GM23338 (cell line): Measurements from ENCODE around the gene MPZ. TPM values are rescaled to one million over a fixed set of nuclear protein-coding genes. Genes with fewer than 3 reads are reported as not detected.

Experiments used
- ATAC-seq: fragments of 200-7000 bp; cut with Tn5 transposase; 3 replicates; pipeline ENCODE4 v1.9.1; 2020
- DNase-seq: peaks from one replicate; pipeline ENCODE4 v3.0.0-alpha.2; 2015; ENCODE audit warnings: low spot score
- H2AFZ ChIP-seq: fragments of 200-600 bp; sonication (generic); 2 replicates; pipeline ENCODE4 v1.8.0; 2016; ENCODE audit warnings: antibody characterized with exemption, mild to moderate bottlenecking, moderate library complexity
- H3F3A ChIP-seq: fragments of 200-600 bp; sonication (generic); replicated peaks from 2 replicates; pipeline ENCODE4 v1.8.0; 2017; ENCODE audit warnings: antibody characterized with exemption, mixed run types, low read depth
- H3K27ac ChIP-seq: fragments of 200-600 bp; sonication (generic); 2 replicates; pipeline ENCODE4 v1.6.1; 2016; ENCODE audit warnings: low read depth
- H3K27me3 ChIP-seq: fragments of 200-600 bp; sonication (generic); 2 replicates; pipeline ENCODE4 v1.8.0; 2016; ENCODE audit warnings: mild to moderate bottlenecking, mixed run types, moderate library complexity; ENCODE audit not compliant: insufficient read depth
- H3K36me3 ChIP-seq: fragments of 200-600 bp; sonication (generic); 2 replicates; pipeline ENCODE4 v1.8.0; 2016; ENCODE audit warnings: mild to moderate bottlenecking; ENCODE audit not compliant: insufficient read depth
- H3K4me1 ChIP-seq: fragments of 200-600 bp; sonication (generic); 2 replicates; pipeline ENCODE4 v1.8.0; 2016; ENCODE audit warnings: mild to moderate bottlenecking, moderate library complexity; ENCODE audit not compliant: insufficient read depth
- H3K4me2 ChIP-seq: fragments of 200-600 bp; sonication (generic); 2 replicates; pipeline ENCODE4 v1.7.1; 2017; ENCODE audit warnings: mixed run types
- H3K4me3 ChIP-seq: fragments of 200-600 bp; sonication (generic); 2 replicates; pipeline ENCODE4 v1.6.1; 2016; ENCODE audit warnings: mixed run types
- H3K79me2 ChIP-seq: fragments of 200-600 bp; sonication (generic); replicated peaks from 2 replicates; pipeline ENCODE4 v1.8.0; 2017; ENCODE audit warnings: mild to moderate bottlenecking; ENCODE audit not compliant: insufficient read depth
- H3K9me2 ChIP-seq: fragments of 200-600 bp; sonication (generic); 2 replicates; pipeline ENCODE4 v1.8.0; 2017; ENCODE audit not compliant: insufficient read depth
- H4K20me1 ChIP-seq: fragments of 200-600 bp; sonication (generic); replicated peaks from 2 replicates; pipeline ENCODE4 v1.8.0; 2017; ENCODE audit warnings: mild to moderate bottlenecking; ENCODE audit not compliant: insufficient read depth
- H3K27ac Mint-ChIP-seq: 2 replicates; pipeline ENCODE4 v1.8.0; 2020; ENCODE audit warnings: inconsistent platforms, mild to moderate bottlenecking, moderate library complexity, mixed read lengths
- H3K27me3 Mint-ChIP-seq: 3 replicates; pipeline ENCODE4 v1.8.0; 2022; ENCODE audit warnings: low read depth, mild to moderate bottlenecking, moderate library complexity, mixed read lengths, inconsistent platforms; ENCODE audit not compliant: insufficient read depth, poor library complexity
- H3K36me3 Mint-ChIP-seq: 3 replicates; pipeline ENCODE4 v1.8.0; 2021; ENCODE audit warnings: low read depth, mild to moderate bottlenecking, inconsistent platforms, moderate library complexity, mixed read lengths
- H3K4me1 Mint-ChIP-seq: 3 replicates; pipeline ENCODE4 v1.8.0; 2020; ENCODE audit warnings: mild to moderate bottlenecking, inconsistent platforms, mixed read lengths
- H3K4me3 Mint-ChIP-seq: 3 replicates; pipeline ENCODE4 v1.8.0; 2021; ENCODE audit warnings: moderate library complexity, mild to moderate bottlenecking, inconsistent platforms, mixed read lengths
- H3K9me3 Mint-ChIP-seq: 3 replicates; pipeline ENCODE4 v1.8.0; 2020; ENCODE audit warnings: moderate library complexity, mild to moderate bottlenecking, inconsistent platforms, mixed read lengths
- CREB1 ChIP-seq: fragments of 250-450 bp; sonication (Bioruptor Pico); IDR thresholded peaks from 2 replicates; pipeline ENCODE4 v1.5.0; 2020; ENCODE audit warnings: low read depth, mild to moderate bottlenecking, moderate library complexity
- CTCF ChIP-seq, 2 experiments: fragments of 200-600 bp in 1 of 2; sonication (generic) in 1 of 2; conservative IDR thresholded peaks; 2 replicates each; pipeline versions ENCODE4 v1.5.1 to v1.6.1; 2016 to 2017; ENCODE audit warnings: antibody characterized with exemption in 2 of 2, low read depth in 2 of 2, mild to moderate bottlenecking in 2 of 2, moderate library complexity in 1 of 2
- ETS1 ChIP-seq: IDR thresholded peaks from 2 replicates; pipeline ENCODE4 v1.6.1; 2016; ENCODE audit warnings: antibody characterized with exemption
- EZH2 ChIP-seq: fragments of 200-600 bp; sonication (generic); IDR thresholded peaks from one replicate; pipeline ENCODE4 v1.8.0; 2017; ENCODE audit warnings: antibody characterized with exemption, mild to moderate bottlenecking, low read depth; ENCODE audit not compliant: unreplicated experiment
- EZH2phosphoT487 ChIP-seq: fragments of 200-600 bp; sonication (generic); IDR thresholded peaks from one replicate; pipeline ENCODE4 v1.8.1; 2018; ENCODE audit warnings: antibody characterized with exemption; ENCODE audit not compliant: unreplicated experiment
- JUNB ChIP-seq: IDR thresholded peaks from one replicate; pipeline ENCODE4 v1.6.1; 2016; ENCODE audit warnings: antibody characterized with exemption; ENCODE audit not compliant: unreplicated experiment
- NANOG ChIP-seq: IDR thresholded peaks from 2 replicates; pipeline ENCODE4 v1.6.1; 2016; ENCODE audit warnings: antibody characterized with exemption, borderline replicate concordance
- POLR2AphosphoS5 ChIP-seq: IDR thresholded peaks from 2 replicates; pipeline ENCODE4 v1.6.1; 2016; ENCODE audit warnings: antibody characterized with exemption, low read depth
- REST ChIP-seq: IDR thresholded peaks from one replicate; pipeline ENCODE4 v1.6.1; 2018; ENCODE audit warnings: antibody characterized with exemption; ENCODE audit not compliant: unreplicated experiment
- STAT1 ChIP-seq: IDR thresholded peaks from one replicate; pipeline ENCODE4 v1.6.1; 2016; ENCODE audit warnings: antibody characterized with exemption; ENCODE audit not compliant: unreplicated experiment
- ZNF114 ChIP-seq: fragments of 250-450 bp; sonication (Bioruptor Pico); IDR thresholded peaks from 2 replicates; pipeline ENCODE4 v1.5.0; 2020; ENCODE audit warnings: mild to moderate bottlenecking, moderate library complexity
- ZNF331 ChIP-seq: fragments of 250-450 bp; sonication (Bioruptor Pico); IDR thresholded peaks from 2 replicates; pipeline ENCODE4 v1.5.0; 2020; ENCODE audit warnings: low read depth, mild to moderate bottlenecking, moderate library complexity
- ZNF462 ChIP-seq: fragments of 250-450 bp; sonication (Bioruptor Pico); IDR thresholded peaks from 2 replicates; pipeline ENCODE4 v1.5.0; 2020; ENCODE audit warnings: mild to moderate bottlenecking, moderate library complexity
- polyA plus RNA-seq: library from polyadenylated mRNA; unstranded; fragments of >200 nt; fragmentation: Nextera tagmentation; extraction: Ambion mirVana; gene quantifications from 2 replicates; pipeline ENCODE4 v1.2.1, GENCODE V29; 2016
- total RNA-seq: library from RNA; depleted of rRNA; stranded (reverse); fragments of >200 nt; shearing (Covaris generic); gene quantifications from 2 replicates; pipeline ENCODE4 v1.2.3, GENCODE V29; 2014

MPZ gene
- total and polyA plus RNA-seq, 2 experiments from 2014 or later, result 1.9 to 4.0 TPM

GRCh38 chr1:161287482-161288054, 22.2 kb downstream of the MPZ start:
- Histone ChIP-seq H2AFZ (no peak overlapping the region), H3K79me2 (no peaks in the 10 kb centered on the region), H4K20me1 (no peaks in the 10 kb centered on the region), H3K36me3 (no peaks in the 10 kb centered on the region), H3F3A (0 out of 2 replicates have a peak, but pooled peaks cover 4% of the 10 kb centered on the region), H3K4me3 (no peak overlapping the region), H3K9me2 (no peaks in the 10 kb centered on the region), H3K4me1 (0 out of 2 replicates have a peak, but pooled peaks cover 7% of the 10 kb centered on the region), H3K27ac (no peak overlapping the region), H3K4me2 (no peak overlapping the region), H3K27me3 (no peaks in the 10 kb centered on the region)
- Mint-ChIP-seq H3K27ac (no peak overlapping the region), H3K9me3 (peaks cover 5% of the 10 kb centered on the region), H3K4me3 (no peak overlapping the region), H3K36me3 (peaks cover 4% of the 10 kb centered on the region), H3K4me1 (peaks cover 12% of the 10 kb centered on the region), H3K27me3 (peaks cover 1% of the 10 kb centered on the region)
- ATAC-seq (no peak), DNase-seq (no peak)
- TF ChIP-seq EZH2 (no peak), STAT1 (no peak), NANOG (no peak), ZNF114 (CRISPR knock-in tag) (no peak), ETS1 (no peak), CREB1 (CRISPR knock-in tag) (no peak), EZH2phosphoT487 (no peak), JUNB (no peak), CTCF (conservative IDR thresholded peaks at IDR 0.05; ENCODE audit: low read depth in 2 of 2) (no peak), REST (no peak), POLR2AphosphoS5 (no peak), ZNF462 (CRISPR knock-in tag) (no peak), ZNF331 (CRISPR knock-in tag) (no peak)
